Ecto neural progenitor cell (in vitro differentiated cells): ENCODE measurements around the gene PLEK2.
"Not testable (repeated sequence)": the region's sequence is repeated elsewhere in the genome, so short reads cannot be mapped to it uniquely, and the experiment has no call there.

Experiments
- DNase-seq: peaks from one replicate; pipeline ENCODE4 v3.0.0-alpha.2; 2018; ENCODE audit warnings: low spot score

The PLEK2 gene, protein sequence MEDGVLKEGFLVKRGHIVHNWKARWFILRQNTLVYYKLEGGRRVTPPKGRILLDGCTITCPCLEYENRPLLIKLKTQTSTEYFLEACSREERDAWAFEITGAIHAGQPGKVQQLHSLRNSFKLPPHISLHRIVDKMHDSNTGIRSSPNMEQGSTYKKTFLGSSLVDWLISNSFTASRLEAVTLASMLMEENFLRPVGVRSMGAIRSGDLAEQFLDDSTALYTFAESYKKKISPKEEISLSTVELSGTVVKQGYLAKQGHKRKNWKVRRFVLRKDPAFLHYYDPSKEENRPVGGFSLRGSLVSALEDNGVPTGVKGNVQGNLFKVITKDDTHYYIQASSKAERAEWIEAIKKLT

DNA sequence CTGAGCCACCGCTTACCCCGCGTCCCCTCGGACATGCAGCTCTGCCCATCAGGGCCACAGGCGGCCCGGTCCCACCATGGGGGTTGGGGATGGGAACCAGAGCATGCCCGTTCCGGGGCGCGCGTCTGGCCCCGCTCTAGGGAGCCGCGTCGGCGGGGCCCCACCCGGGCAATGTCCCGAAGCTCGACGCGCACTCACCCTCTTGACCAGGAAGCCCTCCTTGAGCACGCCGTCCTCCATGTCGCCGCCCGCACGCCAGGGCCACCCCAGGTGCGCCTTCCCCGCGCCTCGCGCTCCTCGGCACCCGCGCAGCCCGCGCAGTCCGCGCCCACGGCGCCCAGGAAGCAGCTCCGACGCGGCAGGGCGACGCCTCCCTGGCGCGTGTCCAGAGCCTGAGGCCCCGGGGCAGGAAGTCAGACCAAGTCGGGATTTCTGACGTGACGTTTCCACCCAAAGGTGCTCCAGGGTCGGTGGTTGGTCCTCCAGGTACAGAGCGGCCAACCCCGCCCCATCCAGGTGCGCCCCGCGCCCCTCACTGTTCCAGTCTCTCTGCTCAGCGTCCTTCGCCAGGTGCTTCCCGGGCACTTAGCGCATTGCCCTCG is at the start of gene PLEK2:
Gene PLEK2 (minus strand): TSS at position 346 of the 602 bp plus-strand sequence. CDS start 106 bp downstream, at position 240.
- no peak for DNase-seq

DNA sequence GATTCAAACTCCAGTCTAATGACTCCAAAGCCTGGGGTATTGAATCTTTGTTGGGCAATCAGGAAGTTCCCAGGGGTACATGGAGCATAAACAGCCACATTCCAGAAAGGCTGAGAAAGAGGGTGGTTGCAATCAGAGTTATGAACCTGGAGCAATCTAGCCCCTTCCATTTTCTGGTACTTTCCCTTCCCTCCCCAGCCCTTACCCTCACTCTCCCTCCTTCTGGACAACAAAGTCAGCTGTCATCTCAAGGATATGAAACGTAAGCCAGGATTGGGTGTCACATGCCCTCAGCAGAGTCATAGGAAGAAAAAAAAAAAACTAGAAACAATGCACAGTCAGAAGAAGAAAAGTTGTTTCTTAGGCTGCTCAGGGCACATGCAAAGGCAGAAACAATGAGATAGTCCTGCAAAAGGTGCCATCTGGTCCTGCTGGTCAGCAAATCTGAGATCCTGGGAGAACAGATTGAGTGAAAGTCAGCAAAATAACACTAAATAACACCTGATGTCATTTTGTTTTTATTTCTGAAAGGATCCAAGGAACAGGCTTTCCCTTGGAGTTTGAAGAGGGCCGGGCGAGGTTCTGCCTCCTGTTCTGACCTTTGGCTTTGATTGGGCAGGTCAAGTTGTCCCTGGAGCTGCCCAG is 49.5 kb upstream of the PLEK2 start:
- no peak for DNase-seq

DNA sequence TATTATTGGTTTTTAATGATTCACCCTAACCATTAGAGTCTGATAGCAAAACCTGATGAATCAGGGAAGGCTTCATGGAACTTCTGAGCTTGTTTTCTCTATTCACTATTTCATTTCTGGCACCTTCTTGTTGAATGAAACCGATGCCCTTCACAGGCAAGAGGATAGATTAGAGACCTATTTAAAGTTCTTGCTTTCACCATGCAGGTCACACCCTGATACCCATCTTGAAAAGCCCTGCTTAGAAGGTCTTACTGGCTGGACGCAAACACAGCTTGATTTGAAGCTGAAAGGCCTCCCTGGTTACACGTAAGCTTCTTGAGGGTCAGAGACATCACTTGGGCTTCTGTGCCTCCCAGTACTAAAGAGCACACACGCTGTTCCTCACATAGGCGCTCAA is 47.4 kb upstream of the PLEK2 start:
- no peak for DNase-seq

DNA sequence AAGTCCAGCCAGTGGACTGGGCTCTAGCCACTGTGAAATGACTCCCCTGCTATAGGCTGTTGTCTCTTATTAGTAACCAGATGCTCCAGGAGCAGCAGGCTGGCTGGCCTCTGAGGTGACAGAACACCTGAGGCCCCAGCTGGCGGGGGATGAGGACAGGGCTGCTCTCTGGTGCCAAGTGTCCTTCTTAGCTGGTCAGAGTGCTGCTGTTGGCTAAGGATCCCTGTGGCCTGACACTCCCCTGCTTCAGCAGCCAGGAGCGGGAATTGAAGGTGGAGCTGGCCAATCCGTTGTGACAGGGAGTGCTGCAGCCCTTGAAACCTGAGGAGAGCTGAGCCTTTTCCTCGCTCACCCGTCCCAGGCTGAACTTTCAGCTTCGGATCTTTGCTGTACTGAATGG is 45.8 kb upstream of the PLEK2 start:
- peak; percentile 76 for DNase-seq

DNA sequence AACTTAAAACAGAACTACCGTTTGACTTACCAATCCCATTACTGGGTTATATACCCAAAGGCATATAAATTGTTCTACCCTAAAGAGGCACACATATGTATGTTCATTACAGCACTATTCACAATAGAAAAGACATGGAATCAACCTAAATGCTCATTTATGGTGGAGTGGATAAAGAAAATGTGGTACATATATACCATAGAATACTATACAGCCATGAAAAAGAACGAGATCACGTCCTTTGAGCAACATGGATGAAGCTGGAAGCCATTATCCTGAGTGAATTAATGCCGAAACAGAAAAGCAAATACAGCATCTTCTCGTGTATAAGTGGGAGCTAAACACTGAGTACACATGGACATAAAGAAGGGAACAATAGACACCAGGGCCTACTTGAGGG is 44.8 kb upstream of the PLEK2 start:
- no peak for DNase-seq

DNA sequence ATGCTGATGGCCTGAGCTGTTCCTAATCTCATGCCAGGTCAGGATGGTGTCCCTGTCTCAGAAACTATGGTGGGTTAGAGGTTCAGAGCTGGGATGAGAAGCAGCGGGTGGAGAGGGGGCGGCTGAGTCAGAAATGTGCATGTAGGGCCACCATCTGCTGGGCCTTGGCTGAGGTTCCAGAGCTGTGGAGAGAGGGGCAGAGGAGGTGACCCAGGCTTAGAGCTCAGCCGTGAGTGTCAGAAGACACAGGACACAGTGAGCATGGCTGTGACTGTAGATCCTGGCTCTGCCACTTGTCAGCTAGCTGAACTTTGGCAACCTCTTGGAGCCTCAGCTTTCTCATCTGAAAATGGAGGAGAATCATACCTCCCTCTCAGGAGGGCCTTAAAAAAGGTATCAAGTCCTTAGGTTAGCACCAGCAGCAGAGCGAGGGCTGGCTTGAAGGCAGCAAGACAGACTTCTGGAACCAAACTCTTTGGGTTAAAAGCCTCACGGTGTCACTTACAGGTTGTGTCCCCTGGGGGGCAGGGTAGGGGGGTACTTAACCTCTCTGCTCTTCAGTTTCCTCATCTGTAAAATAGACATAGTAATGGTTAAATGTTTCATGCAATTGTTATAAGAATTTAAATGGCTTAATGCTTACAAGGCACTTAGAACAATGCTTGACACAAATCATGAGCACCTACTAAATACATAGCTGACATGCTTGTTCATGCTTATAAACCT is 41.8 kb upstream of the PLEK2 start:
- DNase-seq, result no peak

DNA sequence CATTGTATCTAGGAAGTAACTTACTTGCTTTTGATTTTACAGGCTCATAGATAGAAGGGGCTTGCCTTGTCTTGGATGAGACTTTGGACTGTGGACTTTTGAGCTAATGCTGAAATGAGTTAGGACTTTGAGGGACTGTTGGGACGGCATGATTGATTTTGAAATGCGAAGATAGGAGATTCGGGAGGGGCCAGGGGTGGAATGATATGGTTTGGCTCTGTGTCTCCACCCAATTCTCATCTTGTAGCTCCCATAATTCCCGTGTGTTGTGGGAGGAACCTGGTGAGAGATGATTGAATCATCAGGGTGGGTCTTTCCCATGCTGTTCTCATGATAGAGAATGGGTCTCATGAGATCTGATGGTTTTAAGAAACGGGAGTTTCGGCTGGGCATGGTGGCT is 39.7 kb upstream of the PLEK2 start:
- DNase-seq, result not testable (repeated sequence)

DNA sequence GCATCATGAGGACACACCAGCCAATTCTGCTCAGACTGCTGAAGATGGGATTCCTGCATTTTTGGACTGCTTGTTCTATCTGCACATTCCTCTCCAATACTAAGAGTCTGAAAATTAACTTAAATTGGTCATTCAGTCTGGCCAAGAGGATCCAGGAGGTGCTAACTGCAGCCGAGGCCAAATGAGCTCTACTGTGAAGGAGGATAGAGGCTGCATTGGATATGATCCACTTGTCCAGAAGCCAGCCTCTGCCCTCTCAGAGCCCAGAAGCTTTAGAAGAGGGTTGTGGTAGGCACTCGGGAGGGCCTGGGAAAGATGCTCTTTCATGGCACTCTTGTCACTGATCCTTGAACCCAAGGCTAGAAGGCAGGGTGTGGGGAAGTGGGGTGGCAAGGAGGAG is 37.1 kb upstream of the PLEK2 start:
- DNase-seq, result no peak

DNA sequence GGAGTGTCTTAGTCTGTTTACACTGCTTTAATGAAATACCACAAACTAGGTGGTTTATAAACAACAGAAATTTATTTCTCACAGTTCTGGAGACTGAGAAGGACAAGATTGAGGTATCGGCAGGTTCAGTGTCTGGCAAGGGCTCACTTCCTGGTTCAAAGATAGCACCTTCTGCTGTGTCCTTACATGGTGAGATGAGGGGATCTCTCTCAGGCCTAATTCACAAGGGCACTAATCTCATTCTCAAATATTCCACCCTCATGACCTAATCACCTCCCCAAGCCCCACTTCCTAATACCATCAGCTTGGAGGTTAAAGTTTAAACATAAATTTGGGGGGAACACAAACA is 35.0 kb upstream of the PLEK2 start:
- no peak for DNase-seq

DNA sequence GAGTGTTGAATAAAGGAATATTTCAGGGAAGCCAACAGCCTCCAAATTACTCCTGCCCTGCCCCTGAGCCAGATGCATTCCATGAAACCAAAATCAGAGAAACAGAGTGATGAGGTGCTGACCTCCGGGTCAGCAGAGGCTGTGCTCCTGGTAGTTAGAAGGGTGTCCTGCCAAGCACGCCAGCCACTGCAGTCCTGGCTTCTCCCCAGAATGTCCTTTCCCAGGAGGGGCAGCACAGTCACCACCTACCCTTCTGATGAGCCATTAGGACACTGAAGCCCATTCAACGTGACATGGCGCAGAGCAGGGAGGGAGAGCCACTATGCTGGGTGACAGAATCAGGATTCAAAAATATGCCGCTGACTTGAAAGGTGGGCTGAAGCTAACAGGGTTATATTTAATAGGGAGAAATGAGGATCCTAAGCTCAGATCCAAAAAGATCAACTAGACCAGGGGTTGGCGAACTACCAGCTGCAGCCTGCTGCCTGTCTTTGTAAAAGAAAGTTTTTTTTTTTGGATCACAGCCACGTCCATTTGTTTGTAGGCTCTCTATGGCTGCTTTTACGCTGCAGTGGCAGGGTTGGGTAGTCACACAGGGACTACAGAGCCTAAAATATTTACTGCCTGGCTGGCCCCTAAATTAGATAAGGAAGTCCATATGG is 34.5 kb upstream of the PLEK2 start:
- no peak for DNase-seq

DNA sequence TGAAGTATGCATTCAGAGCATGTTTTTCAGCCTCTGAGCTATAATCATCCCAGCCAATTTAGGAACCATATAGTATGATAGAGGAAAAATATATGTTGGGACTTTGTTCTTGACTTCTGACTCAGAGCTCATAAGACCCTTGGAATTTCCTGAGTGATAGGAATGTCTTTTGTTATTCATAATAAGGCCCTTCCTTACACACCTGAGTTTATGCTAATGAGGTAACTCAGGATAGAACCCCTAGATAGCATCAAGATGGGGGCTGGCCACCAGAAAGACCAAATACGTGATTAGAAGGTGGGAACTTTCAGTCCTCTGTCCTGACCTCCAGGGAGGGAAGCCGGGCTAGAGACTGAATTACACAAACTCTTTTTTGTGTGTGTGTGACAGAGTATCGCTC is 32.4 kb upstream of the PLEK2 start:
- DNase-seq, result no peak

DNA sequence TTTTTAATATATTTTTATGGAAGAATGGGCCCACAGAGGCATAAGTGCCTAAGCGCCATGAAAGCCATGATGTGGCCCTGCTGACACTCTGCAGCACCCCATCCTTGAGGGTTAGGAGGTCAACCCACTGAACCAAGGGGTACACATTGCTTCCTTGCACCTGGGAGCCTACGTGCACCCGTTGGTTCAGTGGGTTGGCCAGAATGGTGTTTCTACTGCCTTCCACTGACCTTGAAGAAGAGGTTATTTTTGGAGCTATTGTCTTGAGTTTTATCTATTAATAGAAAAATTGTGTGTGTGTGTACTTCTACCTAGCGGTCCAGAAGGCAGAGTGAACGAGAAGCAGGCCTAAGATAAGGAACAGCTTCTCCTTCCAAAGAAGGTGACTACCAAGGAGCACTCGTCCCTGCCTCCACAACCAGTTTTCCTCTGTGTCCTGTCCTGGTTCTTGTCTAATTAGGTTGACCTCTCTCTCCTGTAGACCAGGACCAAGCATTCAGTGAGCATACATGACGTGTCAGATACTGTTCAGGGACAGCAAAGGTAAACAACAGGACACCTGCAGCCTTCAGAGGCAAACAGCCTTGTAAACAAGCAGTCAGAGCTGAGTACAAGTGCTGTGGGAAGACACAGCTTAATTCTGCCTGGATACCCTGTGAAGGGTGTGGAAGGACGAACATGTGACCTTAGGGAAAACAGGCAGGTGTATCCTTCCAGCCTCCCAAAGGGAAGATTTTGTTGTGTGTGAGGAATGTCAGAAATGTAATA is 30.4 kb upstream of the PLEK2 start:
- no peak for DNase-seq

DNA sequence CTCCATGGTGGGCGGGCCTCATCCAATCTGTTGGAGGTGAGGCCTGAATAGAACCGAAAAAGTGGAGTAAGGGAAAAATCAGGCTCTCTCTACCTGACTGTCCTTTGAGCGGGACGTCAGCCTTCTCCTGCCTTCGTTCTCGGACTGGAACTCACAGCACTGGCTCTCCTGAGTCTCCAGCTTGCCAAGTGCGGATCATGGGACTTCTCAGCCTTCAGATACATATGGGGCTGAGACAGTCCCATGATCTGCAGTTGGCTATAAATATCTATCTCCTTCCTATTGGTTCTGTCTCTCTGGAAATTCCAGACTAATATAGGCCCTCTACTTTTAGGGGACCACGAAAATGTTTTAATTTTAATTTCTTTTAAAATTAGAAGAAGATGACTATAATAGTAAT is 29.7 kb upstream of the PLEK2 start:
- no peak for DNase-seq

DNA sequence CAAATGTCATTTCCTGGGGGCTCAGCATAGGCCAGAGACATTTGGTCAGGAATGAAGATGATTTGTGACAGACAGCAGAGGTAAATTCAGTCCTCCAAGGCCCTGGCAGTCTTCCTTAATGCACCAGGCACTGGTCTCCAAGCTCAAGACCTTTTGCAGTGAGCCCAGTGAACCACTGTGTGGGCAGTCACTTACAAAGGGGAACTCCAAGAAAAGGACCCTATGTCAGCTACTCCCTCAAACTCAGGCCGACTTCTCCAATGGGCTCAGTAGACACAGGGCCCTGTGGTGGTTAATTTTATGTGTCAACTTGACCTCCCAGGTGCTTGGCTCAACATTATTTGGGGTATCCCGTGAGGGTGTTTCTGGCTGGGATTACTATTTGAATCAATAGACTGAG is 29.3 kb upstream of the PLEK2 start:
- no peak for DNase-seq

DNA sequence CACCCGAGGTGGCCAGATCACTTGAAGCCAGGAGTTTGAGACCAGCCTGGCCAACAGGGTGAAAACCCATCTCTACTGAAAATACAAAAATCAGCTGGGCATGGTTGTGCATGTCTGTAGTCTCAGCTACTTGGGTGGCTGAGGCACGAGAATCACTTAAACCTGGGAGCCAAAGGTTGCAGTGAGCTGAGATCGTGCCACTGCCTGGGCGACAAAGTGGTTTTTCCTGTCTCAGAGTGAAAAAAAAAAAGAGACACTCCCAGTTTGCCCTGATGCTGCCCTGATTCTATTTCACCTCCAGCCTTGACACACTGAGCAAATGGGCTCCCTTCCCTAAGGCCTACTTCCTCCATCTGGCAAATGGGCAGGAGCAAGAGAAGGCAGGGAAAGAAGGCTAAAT is 28.5 kb upstream of the PLEK2 start:
- no peak for DNase-seq

DNA sequence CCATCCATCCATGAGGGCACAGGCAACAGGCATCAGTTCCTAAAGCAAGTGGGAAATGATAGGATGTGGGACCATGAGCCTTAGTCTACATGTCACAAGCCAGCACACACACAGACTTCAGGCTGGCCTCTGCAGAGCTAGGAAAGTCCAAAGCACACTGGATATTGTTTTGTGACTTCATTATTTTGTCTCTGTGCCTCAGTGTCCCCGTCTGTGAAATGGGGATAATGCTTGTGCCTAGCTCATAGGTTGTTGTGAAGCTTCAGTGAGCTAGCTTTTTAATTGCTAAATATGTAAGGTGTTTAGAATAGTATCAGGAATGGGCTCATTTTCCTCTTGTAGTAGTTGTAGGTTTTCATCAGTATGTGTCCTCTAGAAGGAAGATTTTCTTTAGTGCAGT is 27.0 kb upstream of the PLEK2 start:
- no peak for DNase-seq

DNA sequence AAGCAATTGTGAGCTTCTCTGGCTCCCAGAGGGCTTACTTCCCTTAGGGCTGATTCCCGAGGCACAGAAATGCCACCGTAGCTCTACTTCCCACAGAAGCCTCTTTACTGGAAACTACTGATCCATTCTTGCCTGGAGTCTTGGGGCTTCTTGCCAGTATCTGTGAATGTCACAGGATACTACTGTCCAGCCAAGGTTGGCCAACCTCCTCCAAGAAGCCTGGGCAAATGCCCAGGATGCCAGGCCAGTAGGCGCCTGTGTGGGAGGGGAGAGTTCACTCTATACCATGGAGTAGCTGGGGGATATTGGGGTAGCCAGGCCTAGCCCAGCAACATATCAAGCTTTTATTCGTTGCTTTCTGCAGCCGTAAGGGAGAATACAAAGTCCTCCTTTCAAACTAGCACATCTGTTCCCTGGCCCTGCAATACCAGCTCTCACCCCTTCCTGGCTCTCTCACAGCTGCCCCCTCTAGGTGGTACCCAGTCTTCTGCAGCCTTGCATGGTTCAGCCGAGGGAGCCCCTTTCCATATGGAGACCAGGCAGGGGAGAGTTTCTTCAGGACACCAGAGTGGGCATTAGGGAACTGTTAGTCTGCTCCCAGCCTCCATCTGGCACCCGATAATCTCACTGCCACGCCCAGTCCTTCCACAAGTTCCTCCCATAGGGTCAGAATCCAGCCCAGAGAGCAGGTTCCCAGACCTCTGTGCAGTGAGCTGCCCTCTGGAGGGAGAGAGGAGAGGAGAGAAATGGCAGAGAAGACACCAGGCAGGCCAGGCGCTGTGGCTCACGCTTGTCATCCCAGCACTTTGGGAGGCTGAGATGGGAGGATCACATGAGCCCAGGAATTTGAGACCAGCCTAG is 24.3 kb upstream of the PLEK2 start:
- DNase-seq, result no peak

DNA sequence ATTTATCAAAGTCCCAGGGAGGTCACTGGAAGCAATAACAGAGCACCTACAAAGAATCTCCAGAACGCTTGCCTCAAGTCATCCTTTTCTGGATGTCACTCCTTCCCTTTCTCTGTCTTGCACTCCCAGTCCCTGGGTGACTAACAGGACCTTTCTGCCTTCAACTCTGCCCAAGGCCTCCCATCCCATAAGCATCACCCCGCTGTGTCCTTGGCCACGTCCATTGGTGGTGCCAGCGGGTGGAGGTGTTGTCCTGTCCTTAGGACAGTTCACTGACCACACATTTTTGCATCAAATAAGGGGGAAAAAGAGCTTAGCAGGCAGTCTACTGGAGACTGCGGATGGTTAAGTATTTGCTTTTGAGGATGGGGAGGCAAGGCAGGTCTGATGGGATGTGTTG is 23.6 kb upstream of the PLEK2 start:
- no peak for DNase-seq

DNA sequence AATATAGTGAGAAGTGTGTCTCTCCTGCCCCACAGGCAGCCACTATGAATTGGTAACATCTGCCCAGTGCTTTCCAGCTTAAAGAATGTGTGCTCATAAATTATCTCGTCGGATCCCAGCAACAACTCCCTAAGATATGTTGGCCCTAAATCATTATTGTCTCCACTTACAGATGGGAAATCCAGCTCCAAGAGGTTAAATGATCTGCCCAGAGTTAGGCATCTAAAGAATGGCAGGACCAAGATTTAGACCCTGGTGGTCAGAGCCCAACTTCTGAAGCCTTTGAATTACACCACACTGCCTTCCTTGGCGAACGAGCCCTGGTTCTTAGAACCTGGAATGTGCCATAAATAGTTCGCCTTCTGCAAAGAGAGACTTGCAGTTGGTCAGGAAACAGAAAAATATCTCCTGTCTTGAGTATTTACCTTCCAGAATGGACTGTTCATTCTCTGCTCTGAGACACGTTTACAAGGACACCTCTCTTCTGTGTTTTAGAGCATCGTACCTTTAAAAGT is 20.1 kb upstream of the PLEK2 start:
- DNase-seq, result no peak

DNA sequence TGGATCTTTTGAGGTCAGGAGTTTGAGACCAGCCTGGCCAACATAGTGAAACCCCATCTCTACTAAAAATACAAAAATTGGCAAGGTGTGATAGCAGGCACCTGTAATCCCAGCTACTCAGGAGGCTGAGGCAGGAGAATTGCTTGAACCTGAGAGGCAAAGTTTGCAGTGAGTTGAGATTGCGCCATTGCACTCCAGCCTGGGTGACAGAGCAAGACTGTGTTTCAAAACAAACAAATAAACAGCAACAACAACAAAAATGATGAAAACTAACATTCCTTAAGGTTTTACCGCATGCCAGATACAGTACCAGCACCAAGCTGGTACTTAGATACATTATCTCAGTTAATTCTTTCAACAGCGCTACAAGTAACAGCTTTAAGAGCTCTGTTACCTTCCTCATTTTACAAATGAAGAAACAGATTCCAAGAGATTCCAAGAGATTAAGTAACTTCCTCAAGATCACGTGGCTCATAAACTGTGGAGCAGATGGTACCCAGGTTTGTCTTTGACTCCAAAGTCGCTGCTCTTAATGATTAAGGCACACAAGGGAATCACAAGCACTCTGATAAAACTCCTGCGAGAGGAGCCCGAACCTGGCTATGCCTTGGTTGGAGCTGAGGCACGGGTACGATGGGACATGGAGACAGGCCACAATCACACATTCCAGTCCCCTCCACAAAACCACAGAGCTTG is 17.7 kb upstream of the PLEK2 start:
- no peak for DNase-seq
